Measurements from ENCODE around the gene STK39. TPM values are rescaled to one million over a fixed set of nuclear protein-coding genes. Genes with fewer than 3 reads are reported as not detected.

STK39 gene
- total and polyA plus RNA-seq, 2 donors (not counting 1 experiment from before 2014, with no cell fraction given), result 2.3 to 14.6 TPM

DNA sequence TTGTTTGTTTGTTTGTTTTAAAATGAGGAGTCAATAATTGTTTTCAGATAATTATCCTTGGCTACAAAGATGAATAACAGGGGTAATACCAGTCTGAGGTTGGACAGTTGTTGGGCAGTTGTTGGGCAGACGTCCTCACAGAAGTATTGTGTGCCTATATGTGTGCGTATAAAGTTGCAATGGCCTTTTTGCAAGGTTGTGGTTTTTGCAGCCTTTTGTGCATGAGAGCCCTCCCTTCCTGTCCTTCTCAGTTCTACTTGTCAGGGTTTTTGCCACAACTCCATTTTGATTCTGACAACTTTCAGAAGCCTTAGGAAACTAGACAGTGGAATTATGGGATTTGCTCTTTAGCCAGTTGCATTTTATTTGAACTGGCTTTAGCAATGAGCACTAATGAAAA is 6.0 kb upstream of the STK39 start:
- intact Hi-C loops (cut with micrococcal nuclease), result no loop called here
- ChIA-PET POLR2A (no interaction called here), CTCF (no interaction called here)
- no peak overlapping the region for H2AFZ ChIP-seq (ENCODE audit: insufficient read depth, low read depth, low read length, poor library complexity, severe bottlenecking)
- TF ChIP-seq, protein P1, sequence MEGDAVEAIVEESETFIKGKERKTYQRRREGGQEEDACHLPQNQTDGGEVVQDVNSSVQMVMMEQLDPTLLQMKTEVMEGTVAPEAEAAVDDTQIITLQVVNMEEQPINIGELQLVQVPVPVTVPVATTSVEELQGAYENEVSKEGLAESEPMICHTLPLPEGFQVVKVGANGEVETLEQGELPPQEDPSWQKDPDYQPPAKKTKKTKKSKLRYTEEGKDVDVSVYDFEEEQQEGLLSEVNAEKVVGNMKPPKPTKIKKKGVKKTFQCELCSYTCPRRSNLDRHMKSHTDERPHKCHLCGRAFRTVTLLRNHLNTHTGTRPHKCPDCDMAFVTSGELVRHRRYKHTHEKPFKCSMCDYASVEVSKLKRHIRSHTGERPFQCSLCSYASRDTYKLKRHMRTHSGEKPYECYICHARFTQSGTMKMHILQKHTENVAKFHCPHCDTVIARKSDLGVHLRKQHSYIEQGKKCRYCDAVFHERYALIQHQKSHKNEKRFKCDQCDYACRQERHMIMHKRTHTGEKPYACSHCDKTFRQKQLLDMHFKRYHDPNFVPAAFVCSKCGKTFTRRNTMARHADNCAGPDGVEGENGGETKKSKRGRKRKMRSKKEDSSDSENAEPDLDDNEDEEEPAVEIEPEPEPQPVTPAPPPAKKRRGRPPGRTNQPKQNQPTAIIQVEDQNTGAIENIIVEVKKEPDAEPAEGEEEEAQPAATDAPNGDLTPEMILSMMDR (IDR thresholded peaks at IDR 0.05), result no peak
- TF ChIP-seq EZH2 (IDR thresholded peaks at IDR 0.05; ENCODE audit: borderline replicate concordance, insufficient read depth, low read depth, low read length, poor library complexity, severe bottlenecking), result no peak
- H3K4me3 Mint-ChIP-seq, result no peak overlapping the region
- no CpG with 5 or more reads among the region's 2 CpGs for WGBS (ENCODE audit: insufficient coverage)
- no peaks in the 10 kb centered on the region for H3K27me3 ChIP-seq (replicated peaks in 1 of 4; ENCODE audit: control extremely low read depth in 1 of 4, control insufficient read depth in 3 of 4, insufficient read depth in 4 of 4, low read length in 3 of 4)
- no peaks in the 10 kb centered on the region for H3K79me2 ChIP-seq (ENCODE audit: control insufficient read depth, insufficient read depth, low read length)
- H3K9me3 ChIP-seq (ENCODE audit: control extremely low read depth in 1 of 3, control insufficient read depth in 2 of 3, insufficient read depth in 1 of 3, low read length in 2 of 3), result peaks cover 0 to 2% (median 0%) of the 10 kb centered on the region in 3 donors
- H3K27ac ChIP-seq (ENCODE audit: low read length in 2 of 2), result no peak overlapping the region
- ATAC-seq (ENCODE audit: low read depth) (no peak), DNase-seq (no peak)
- H3K36me3 ChIP-seq (replicated peaks in 1 of 2; ENCODE audit: control extremely low read depth in 1 of 2, control insufficient read depth in 1 of 2, extremely low read depth in 1 of 2, insufficient read depth in 2 of 2, low read length in 1 of 2), result no peaks in the 10 kb centered on the region
- peaks cover 2% of the 10 kb centered on the region for H3K4me1 Mint-ChIP-seq
- H3K4me1 ChIP-seq (ENCODE audit: control insufficient read depth in 2 of 2, insufficient read depth in 2 of 2, low read length in 2 of 2), result no peaks in the 10 kb centered on the region
- peaks cover 3% of the 10 kb centered on the region for H3K9me3 Mint-ChIP-seq (ENCODE audit: insufficient read depth)
- H3K9ac ChIP-seq (ENCODE audit: low read length), result no peak overlapping the region
- H3K4me3 ChIP-seq (ENCODE audit: control extremely low read depth in 1 of 5, extremely low read depth in 1 of 5, insufficient read depth in 1 of 5, low read depth in 2 of 5, low read length in 4 of 5), result no peak overlapping the region
- no peak overlapping the region for H3K27ac Mint-ChIP-seq
- no peak overlapping the region for H3K4me2 ChIP-seq (replicated peaks; ENCODE audit: low read depth, low read length, poor library complexity, severe bottlenecking)
- no peaks in the 10 kb centered on the region for H4K20me1 ChIP-seq (ENCODE audit: control insufficient read depth, insufficient read depth, low read length, poor library complexity, severe bottlenecking)
- H3K27me3 Mint-ChIP-seq, result no peaks in the 10 kb centered on the region

DNA sequence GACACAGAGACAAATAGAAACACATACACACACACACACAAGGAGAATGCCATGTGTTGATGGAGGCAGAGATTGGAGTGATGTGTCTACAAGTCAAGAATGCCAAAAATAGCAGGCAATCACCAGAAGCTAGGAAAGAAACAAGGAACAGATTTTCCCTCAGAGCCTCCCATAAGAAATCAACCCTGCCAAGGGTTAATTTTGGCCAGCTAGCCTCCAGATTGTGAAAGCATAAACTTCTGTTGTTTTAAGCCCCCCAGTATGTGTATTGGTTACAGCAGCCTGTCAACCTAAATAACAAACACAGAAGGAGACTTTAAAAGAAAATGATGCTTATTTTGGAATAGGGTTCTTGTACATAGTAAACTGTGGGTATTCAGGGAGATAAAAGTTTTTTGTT is 5.6 kb upstream of the STK39 start:
- intact Hi-C loops (cut with micrococcal nuclease), result no loop called here
- DNase-seq, result no peak
- peaks cover 5% of the 10 kb centered on the region for H3K4me1 Mint-ChIP-seq
- H3K4me3 Mint-ChIP-seq, result no peak overlapping the region
- TF ChIP-seq EZH2 (IDR thresholded peaks at IDR 0.05; ENCODE audit: borderline replicate concordance, insufficient read depth, low read depth, low read length, poor library complexity, severe bottlenecking), result no peak
- TF ChIP-seq, protein P1 (IDR thresholded peaks at IDR 0.05), result no peak
- Histone ChIP-seq H4K20me1 (ENCODE audit: control insufficient read depth, insufficient read depth, low read length, poor library complexity, severe bottlenecking) (no peaks in the 10 kb centered on the region), H3K9ac (ENCODE audit: low read length) (no peak overlapping the region), H3K27me3 (replicated peaks in 1 of 4; ENCODE audit: control extremely low read depth in 1 of 4, control insufficient read depth in 3 of 4, insufficient read depth in 4 of 4, low read length in 3 of 4) (no peaks in the 10 kb centered on the region), H3K36me3 (replicated peaks in 1 of 2; ENCODE audit: control extremely low read depth in 1 of 2, control insufficient read depth in 1 of 2, extremely low read depth in 1 of 2, insufficient read depth in 2 of 2, low read length in 1 of 2) (no peaks in the 10 kb centered on the region), H3K9me3 (ENCODE audit: control extremely low read depth in 1 of 3, control insufficient read depth in 2 of 3, insufficient read depth in 1 of 3, low read length in 2 of 3) (no peaks in the 10 kb centered on the region), H3K27ac (ENCODE audit: low read length in 2 of 2) (no peak overlapping the region), H3K4me2 (replicated peaks; ENCODE audit: low read depth, low read length, poor library complexity, severe bottlenecking) (no peak overlapping the region), H2AFZ (ENCODE audit: insufficient read depth, low read depth, low read length, poor library complexity, severe bottlenecking) (no peak overlapping the region), H3K4me1 (ENCODE audit: control insufficient read depth in 2 of 2, insufficient read depth in 2 of 2, low read length in 2 of 2) (peaks cover 2 to 3% of the 10 kb centered on the region in 2 donors), H3K4me3 (ENCODE audit: control extremely low read depth in 1 of 5, extremely low read depth in 1 of 5, insufficient read depth in 1 of 5, low read depth in 2 of 5, low read length in 4 of 5) (no peak overlapping the region), H3K79me2 (ENCODE audit: control insufficient read depth, insufficient read depth, low read length) (no peaks in the 10 kb centered on the region)
- CTCF ChIA-PET, result no interaction called here
- ATAC-seq (ENCODE audit: low read depth), result no peak
- H3K27ac Mint-ChIP-seq, result no peak overlapping the region
- no peaks in the 10 kb centered on the region for H3K27me3 Mint-ChIP-seq
- POLR2A ChIA-PET, result no interaction called here
- peaks cover 3% of the 10 kb centered on the region for H3K9me3 Mint-ChIP-seq (ENCODE audit: insufficient read depth)

All from B cell (primary cell).